Measurements from ENCODE around the gene HSD17B4.

DNA sequence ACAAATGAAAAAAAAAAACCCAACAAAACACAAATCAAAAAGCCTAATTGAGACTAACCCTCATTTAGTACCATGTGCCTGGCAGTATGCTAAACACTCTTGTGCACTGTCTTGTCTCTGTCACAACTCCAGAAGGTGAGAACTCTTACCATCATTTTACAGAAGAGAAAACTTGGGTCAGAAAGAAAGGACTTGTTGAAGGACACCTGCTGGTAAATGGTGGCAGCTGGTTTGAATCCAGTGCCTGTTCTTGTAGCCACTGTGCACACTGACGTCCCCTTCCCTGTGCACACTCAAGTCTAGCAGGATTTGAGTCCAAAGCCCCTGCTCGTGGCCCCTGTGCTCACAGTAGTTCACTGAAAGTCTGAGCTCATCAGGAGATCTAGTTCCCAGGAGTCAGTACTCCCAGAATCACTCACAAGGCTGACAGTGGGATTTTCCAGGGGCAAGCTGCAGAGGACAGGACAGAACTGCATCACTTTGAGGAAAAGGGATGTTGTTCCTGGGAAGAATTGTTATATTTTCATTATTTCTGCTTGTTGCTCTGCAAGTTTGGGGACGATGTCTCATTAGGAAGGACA lies 43.0 kb upstream of the HSD17B4 start:
- TF ChIP-seq ZFP30 (CRISPR knock-in tag; IDR thresholded peaks at IDR 0.05), result no peak
- TF ChIP-seq ZFP3 (CRISPR knock-in tag; IDR thresholded peaks at IDR 0.05), result no peak
- TF ChIP-seq, protein P1, sequence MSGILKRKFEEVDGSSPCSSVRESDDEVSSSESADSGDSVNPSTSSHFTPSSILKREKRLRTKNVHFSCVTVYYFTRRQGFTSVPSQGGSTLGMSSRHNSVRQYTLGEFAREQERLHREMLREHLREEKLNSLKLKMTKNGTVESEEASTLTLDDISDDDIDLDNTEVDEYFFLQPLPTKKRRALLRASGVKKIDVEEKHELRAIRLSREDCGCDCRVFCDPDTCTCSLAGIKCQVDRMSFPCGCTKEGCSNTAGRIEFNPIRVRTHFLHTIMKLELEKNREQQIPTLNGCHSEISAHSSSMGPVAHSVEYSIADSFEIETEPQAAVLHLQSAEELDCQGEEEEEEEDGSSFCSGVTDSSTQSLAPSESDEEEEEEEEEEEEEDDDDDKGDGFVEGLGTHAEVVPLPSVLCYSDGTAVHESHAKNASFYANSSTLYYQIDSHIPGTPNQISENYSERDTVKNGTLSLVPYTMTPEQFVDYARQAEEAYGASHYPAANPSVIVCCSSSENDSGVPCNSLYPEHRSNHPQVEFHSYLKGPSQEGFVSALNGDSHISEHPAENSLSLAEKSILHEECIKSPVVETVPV (CRISPR knock-in tag; IDR thresholded peaks at IDR 0.05), result no peak
- TF ChIP-seq ZC3H10 (CRISPR knock-in tag; IDR thresholded peaks at IDR 0.05), result no peak
- no peak for TF ChIP-seq ZNF565 (CRISPR knock-in tag; conservative IDR thresholded peaks at IDR 0.05; ENCODE audit: low read depth)
- TF ChIP-seq, protein P2, sequence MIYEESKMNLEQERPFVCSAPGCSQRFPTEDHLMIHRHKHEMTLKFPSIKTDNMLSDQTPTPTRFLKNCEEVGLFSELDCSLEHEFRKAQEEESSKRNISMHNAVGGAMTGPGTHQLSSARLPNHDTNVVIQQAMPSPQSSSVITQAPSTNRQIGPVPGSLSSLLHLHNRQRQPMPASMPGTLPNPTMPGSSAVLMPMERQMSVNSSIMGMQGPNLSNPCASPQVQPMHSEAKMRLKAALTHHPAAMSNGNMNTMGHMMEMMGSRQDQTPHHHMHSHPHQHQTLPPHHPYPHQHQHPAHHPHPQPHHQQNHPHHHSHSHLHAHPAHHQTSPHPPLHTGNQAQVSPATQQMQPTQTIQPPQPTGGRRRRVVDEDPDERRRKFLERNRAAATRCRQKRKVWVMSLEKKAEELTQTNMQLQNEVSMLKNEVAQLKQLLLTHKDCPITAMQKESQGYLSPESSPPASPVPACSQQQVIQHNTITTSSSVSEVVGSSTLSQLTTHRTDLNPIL (CRISPR knock-in tag; IDR thresholded peaks at IDR 0.05; ENCODE audit: low read depth), result no peak
- TF ChIP-seq GLIS3 (CRISPR knock-in tag; IDR thresholded peaks at IDR 0.05), result no peak
- TF ChIP-seq CSDC2 (CRISPR knock-in tag; IDR thresholded peaks at IDR 0.05), result no peak
- TF ChIP-seq ARNTL (CRISPR knock-in tag; IDR thresholded peaks at IDR 0.05; ENCODE audit: borderline replicate concordance, low read depth), result no peak
- TF ChIP-seq, protein P3, sequence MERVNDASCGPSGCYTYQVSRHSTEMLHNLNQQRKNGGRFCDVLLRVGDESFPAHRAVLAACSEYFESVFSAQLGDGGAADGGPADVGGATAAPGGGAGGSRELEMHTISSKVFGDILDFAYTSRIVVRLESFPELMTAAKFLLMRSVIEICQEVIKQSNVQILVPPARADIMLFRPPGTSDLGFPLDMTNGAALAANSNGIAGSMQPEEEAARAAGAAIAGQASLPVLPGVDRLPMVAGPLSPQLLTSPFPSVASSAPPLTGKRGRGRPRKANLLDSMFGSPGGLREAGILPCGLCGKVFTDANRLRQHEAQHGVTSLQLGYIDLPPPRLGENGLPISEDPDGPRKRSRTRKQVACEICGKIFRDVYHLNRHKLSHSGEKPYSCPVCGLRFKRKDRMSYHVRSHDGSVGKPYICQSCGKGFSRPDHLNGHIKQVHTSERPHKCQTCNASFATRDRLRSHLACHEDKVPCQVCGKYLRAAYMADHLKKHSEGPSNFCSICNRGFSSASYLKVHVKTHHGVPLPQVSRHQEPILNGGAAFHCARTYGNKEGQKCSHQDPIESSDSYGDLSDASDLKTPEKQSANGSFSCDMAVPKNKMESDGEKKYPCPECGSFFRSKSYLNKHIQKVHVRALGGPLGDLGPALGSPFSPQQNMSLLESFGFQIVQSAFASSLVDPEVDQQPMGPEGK (CRISPR knock-in tag; IDR thresholded peaks at IDR 0.05; ENCODE audit: borderline replicate concordance), result no peak
- no peak for TF ChIP-seq BACH2 (CRISPR knock-in tag; IDR thresholded peaks at IDR 0.05; ENCODE audit: borderline replicate concordance)
- no peak for TF ChIP-seq SNAI2 (CRISPR knock-in tag; IDR thresholded peaks at IDR 0.05)
- no peak for TF ChIP-seq TCF4 (CRISPR knock-in tag; IDR thresholded peaks at IDR 0.05; ENCODE audit: borderline replicate concordance)
- TF ChIP-seq RARB (CRISPR knock-in tag; IDR thresholded peaks at IDR 0.05), result no peak

All from SK-N-SH treated with all-trans-retinoic acid at 6 μM for 48 hours (cell line).